DMS 273 (cell line): ENCODE measurements around the gene KIF3A.
A peak's percentile ranks its signal among the peaks of the same experiment; 100 is the strongest.

Source experiments
- DNase-seq: peaks from one replicate; lab custom pipeline; 2025; ENCODE audit not compliant: unreplicated experiment; lab: John Stamatoyannopoulos, UW

Gene KIF3A

GRCh38 chr5:132754111-132754510, 16.8 kb upstream of the KIF3A start:
- no peak for DNase-seq

GRCh38 chr5:132753135-132753987, 16.0 kb upstream of the KIF3A start:
- DNase-seq = peak; percentile 72

- DNase-seq = no peak
Observed at GRCh38 chr5:132752581-132753125, 15.3 kb upstream of the KIF3A start.

DNA sequence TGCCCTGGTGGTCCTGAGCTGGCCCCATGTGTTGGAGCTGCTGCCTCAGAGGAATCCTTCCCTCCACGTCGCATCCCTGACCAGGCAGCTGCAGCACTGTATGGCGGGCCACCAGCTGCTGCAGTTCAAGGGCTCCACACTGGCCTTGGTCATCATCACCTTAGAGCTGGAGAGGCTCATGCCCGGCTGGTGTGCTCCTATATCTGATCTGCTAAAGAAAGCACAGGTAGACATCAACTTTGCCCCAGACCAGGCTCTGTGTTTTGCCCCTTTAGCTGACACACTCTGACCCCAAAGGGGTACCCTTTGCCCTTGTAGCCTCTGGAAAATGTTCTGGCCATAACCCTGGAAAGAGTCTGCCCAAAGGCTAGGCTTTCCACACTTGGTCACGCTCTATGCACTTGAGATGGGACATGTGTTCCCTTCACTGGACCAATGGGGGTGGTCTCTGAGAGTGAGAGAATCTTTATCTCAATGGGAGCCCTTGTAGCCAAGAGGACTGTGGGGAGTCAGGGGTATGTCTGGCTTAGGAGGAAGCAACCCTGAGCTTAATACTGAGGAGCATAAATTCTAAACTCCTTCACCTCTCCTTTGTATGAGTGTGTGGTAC, 14.7 kb upstream of the KIF3A start:
- DNase-seq = no peak

DNA sequence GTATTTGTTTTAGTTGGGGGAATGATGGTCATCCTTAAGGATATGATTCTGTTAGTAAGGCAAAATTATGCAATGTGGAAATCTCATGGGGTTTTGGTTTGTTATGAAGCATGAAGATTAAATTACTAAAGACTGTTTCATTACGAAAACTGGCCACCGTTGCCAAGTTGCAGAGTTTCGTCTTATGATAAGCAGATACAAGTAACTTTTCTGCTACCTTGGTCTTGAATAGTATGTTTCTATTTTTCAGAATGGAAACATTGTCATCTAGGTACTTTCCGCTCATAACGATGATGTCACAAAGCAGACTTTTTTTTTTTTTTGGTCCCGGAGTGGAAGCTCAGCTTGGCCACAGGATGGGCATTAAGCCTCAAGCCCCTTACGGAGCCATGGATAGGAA, 14.1 kb upstream of the KIF3A start:
- DNase-seq = peak; percentile 27

DNA sequence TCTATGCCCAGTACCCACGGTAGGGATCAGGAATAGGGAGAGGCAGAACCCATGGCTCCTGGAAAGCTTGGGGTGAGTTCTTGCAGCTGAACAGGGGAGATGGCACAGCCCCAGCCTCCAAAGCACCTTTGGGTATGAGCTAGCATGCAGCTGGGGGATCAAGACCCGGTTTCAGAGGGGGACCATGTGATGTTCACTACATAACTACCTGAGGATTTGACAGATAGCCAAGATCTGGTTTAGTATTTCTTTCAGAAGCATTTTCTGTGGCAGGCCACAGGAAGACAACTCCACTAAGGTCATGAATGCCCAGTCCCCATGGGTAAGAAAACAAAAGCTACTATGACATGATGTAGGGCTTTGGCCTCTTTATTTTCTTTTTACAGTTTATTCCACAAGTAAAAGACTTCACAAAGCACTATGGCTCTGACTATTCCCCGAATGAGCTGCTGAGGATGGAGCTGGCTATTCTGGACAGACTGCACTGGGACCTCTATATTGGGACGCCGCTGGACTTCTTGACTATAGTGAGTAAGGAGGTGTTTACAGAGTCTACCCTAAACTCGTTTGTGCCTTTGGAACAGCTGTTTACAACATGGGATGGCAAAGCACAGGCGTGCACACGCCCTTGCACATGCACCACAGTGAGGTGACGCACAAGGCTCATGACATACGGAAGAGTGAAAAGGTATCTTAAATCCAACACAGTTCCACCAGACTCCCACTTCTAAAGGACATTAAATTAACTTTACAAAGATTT, 13.3 kb upstream of the KIF3A start:
- no peak for DNase-seq

- peak; percentile 48 for DNase-seq
Observed at GRCh38 chr5:132749506-132749905, 12.2 kb upstream of the KIF3A start.

- DNase-seq = no peak
Observed at GRCh38 chr5:132748522-132749000, 11.2 kb upstream of the KIF3A start.

DNA sequence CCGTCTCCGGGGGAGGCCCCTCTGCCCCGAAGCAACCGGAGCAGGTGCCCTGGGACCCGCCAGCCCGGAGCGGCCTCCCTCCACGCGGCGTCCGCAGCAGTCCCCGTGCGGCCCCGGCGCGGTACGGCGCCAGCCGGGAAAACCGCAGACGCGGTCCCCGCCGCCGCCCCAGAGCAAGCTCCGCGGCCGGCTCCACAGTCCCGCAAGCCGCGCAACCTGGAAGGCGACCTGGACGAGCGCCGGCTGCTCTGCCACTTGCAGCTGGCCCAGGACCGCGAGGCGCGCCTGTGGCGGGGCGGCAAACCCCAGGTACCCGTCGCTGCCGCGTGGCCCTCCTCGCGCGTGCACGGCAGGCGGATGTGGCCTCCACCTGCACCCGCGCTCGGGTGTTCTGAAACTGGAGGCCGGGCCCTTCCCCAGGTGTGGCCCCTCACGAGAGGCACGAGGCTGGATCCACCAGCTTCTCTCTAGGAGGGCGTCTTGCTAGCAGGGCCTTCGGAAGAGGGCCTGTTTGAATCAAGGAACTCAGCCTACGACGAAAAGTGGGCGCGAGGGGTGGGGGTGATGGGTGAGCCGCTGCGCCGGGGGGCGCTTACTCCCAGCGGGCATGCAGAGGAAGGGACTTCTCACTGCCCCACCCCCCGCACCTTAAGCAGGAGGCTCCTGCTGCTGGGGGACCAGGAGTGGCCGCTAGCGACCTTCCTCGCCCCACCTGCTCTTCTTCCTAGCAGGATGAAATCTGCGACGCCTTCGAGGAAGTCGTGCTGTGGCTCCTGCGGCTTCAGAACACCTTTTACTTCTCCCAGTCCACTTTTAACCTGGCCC, 10.5 kb upstream of the KIF3A start:
- DNase-seq = no peak

- DNase-seq = no peak
Observed at GRCh38 chr5:132746954-132747615, 9.7 kb upstream of the KIF3A start, which contains the start of gene CCNI2. Gene CCNI2, plus strand, starts transcription at chr5:132747426. Its CDS starts 70 bp downstream, at chr5:132747496.

GRCh38 chr5:132746592-132746953, 9.2 kb upstream of the KIF3A start:
- DNase-seq = no peak

GRCh38 chr5:132744659-132745058, 7.3 kb upstream of the KIF3A start:
- no peak for DNase-seq

- DNase-seq = no peak
Observed at GRCh38 chr5:132742626-132743025, 5.3 kb upstream of the KIF3A start.

GRCh38 chr5:132742158-132742557, 4.8 kb upstream of the KIF3A start:
- DNase-seq = no peak

GRCh38 chr5:132739232-132739631, 1.9 kb upstream of the KIF3A start:
- no peak for DNase-seq

DNA sequence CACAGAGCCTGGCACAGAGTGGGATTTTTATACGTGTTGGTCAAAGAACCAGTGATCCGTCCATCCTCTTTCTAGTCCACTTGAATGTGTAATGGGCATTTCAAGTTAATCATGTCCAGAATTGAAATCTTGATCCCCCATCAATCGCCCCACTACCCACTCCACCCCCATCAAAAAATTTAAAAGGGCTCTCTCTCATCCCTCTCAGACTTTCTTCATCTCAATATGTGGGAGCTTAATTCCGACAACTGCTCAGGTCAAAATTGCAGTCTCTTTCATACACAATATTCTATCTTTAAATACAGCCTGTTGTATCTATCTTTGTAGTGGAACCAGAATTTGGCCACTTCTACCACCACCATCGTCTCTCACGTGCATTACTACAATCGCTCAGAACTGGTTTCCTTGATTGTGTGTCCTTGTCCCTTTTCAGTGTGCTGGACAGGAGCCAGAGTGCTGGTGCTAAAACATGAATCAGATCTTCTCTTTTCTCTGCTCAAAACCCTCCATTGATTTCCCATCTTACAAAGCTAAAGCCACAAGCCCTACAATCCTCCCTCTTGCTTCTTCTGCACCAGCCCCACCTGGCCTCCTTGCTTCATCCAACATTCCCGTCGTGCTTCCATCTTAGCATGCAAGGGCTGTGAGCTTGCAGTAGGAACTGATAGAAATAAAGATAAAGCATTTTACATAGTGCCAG, 786 bp upstream of the KIF3A start:
- DNase-seq = peak; percentile 29

- no peak for DNase-seq
Observed at GRCh38 chr5:132734687-132735086, 2.7 kb downstream of the KIF3A start.

DNA sequence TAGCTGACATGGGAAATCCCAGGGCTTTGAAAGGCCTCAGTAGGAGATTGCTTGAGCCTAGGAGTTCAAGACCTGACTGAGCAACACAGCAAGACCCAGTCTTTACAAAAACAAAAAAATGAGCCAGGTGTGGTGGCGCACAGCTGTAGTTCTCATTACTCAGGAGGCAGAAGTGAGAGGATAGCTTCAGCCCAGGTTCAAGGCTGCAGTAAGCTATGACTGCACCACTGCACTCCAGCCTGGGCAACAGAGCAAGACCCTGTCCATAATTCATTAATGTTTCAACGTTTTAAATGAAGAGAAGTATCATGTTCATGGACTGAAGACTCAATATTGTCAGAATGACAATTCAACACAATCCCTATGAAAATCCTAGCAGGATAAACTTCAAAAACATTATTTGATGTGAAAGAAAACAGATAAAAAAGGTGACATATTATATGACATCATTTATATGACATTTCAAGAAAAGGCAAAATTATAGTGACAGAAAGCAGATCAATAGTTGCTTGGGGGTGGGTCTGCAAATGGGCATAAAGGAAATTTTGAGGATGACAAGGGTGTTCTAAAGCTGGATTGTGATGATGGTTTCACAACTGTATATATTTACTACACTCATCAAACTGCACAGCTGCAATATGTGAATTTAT, 3.7 kb downstream of the KIF3A start:
- no peak for DNase-seq

- no peak for DNase-seq
Observed at GRCh38 chr5:132729896-132730295, 7.5 kb downstream of the KIF3A start.
